GM21381 (cell line): ENCODE measurements around the gene CPEB4.

Source experiments
- ATAC-seq: cut with Tn5 transposase; IDR thresholded peaks from one replicate; pipeline ENCODE4 v1.9.1; 2021; ENCODE audit warnings: mild to moderate bottlenecking, moderate library complexity; ENCODE audit not compliant: unreplicated experiment

CPEB4 gene

DNA sequence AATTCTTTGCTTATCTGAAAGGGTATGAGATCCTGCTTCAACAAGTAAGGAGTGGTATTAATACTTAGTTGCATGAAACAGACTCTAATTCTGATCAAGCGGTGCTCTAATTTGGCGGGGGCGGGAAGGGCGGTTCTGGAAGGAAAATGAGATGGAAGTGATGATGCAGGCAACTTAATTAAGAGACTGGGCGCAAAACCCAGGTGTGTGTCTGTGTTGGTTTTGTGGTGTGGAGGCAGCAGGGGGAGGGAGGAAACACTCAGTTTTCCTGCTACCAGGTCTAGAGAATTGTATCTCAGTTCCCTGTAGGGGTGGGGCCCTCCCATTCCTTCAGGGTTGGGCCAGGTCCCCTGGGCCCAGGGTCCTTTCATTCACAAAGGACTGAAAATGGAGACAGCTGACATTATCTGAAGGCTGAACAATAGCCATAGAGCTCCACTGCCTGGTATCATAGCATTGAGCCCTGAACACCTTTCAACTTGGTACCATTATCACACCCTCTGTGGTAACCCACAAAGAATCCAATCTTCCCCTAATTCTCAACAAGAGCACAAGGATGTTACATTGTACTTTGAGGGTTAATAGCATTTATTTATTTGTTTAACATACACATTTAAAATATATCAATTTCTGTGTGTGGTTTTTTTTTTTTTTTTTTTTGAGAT lies 83.7 kb downstream of the CPEB4 start:
- no peak for ATAC-seq

DNA sequence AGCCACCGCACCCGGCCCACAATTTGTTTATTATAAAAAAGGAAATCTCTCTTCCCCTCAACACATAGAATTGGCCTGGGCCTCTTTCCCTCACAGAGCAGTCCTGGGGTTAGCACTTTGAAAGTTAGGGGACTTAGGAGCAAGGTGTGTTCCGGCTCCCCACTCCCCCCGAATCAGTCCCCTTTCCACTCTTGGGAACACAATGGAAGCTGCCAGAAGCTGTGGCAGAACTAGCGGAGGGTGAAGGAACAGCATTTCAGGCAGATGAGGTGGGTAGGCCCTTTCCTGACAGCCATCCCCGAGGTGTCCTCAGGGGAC lies 84.4 kb downstream of the CPEB4 start:
- no peak for ATAC-seq

DNA sequence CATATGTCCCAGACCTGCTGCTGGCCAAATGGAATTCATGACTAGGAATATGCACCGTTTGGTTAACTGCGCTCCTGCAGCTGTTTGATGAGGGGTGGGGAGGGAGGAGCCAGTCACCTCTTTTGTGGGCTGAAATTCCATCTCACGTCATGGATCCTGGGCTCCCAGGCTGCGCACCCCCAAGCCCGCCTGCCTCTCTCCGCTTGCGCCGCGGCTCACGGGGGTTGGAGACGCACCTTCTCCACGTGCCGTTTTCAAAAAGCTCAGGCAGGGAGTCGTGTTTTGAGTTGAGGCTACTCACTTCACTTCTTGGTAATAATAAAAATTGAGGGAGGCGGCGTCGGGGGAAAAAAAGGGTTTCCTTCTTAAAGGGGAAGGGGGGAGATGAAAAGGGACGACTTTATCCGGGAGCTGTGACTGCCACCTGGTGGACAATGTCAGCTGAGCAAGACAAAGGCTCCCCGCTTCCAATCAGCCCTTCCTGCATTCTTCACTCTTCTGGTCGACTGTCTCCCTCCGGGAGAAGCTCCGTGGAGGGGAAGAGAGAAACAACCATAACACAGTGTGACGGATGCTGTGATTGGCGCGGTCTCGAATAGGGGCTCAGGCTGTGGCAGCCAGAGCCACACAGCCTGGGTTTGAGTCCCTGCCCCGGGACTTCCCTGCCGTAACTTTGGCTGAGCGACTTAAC lies 84.9 kb downstream of the CPEB4 start:
- ATAC-seq, result peak; percentile 86

DNA sequence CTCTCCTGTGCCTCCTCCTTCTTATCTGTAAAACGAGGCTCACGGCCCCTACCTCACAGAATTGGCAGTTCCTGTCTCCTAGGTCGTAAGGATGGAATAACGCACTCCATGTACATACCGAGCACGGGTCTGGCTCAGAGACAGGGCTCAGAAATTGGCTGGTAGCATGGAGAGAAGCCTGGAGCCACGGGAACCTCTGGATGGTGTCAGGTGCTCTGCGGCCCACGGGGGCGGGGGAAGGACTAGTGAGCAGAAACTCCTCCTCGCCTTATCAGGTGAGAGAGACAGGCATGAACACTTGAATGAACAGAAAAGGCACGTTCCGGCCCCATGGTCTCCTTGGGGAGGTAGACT lies 85.4 kb downstream of the CPEB4 start:
- ATAC-seq, result no peak

DNA sequence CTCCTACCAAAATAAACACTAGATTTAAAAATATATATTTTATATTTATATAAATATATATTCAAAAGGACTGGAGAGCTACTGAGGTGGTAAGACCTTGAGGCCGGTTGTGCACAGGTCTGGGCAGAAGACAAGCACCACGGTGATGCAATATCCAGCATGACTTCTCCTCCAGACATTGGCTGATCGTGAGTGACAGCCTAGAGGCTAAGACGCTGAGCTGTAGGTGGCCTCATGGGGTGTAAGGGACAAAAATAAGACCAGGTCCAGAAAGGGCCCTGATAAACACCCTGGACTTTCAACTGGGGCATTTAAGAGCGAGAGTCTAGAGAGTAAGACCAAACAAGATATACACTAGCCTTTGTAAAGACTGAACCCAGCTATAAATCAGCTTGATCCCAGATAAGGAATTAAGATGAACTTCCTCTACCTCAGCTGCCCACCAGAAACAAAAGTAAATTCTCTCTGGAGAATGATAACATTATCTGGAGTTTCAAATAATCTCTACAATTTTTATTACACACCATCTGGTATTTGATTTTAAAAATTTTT lies 86.6 kb downstream of the CPEB4 start:
- ATAC-seq, result no peak

DNA sequence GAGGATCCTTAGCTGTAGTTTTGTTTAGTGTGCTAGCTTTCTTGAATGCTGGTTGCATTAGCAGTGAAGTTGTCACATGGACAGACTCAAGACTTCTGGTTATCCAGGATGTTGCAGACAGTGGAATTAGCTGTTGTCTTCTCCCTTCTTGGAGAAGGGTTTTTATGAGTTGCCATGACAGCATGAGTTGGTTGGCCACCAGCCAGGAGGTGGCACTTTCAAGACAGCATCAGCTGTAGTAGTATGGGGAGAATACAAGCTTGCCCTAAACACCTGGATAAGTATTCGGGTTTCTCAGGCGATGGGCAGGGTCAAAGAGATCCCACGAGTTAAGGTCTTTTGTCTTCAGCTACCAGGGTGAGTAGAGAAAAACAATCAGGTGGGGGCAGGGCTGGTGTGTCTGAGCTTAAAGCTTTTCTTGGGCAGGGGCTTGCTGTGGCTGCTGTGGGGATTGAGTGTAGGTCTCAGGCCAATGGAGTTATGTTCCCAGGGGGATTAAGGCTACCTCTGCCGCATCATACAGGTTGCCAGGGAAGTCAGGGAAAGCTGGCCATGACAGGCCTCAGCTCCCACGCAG lies 93.1 kb downstream of the CPEB4 start:
- ATAC-seq, result no peak

DNA sequence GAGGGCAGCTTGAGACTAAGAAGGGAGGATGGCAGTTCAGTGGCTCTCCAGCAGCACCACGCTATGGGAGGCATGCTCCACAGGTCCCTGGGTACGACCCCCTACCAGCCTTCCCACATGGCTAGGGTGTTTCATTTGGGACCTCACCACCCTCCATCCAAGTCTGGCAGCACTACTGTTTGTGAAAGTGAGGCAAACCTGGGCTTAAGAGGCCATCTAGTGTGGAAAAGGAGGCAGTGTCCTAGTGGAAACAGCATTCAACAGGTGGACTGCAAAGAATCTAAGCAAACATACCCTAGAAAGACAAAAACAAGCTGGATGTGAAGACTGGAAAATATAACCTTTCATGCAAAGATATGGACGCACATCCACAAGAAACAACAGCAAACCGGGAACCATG lies 96.1 kb downstream of the CPEB4 start:
- no peak for ATAC-seq

DNA sequence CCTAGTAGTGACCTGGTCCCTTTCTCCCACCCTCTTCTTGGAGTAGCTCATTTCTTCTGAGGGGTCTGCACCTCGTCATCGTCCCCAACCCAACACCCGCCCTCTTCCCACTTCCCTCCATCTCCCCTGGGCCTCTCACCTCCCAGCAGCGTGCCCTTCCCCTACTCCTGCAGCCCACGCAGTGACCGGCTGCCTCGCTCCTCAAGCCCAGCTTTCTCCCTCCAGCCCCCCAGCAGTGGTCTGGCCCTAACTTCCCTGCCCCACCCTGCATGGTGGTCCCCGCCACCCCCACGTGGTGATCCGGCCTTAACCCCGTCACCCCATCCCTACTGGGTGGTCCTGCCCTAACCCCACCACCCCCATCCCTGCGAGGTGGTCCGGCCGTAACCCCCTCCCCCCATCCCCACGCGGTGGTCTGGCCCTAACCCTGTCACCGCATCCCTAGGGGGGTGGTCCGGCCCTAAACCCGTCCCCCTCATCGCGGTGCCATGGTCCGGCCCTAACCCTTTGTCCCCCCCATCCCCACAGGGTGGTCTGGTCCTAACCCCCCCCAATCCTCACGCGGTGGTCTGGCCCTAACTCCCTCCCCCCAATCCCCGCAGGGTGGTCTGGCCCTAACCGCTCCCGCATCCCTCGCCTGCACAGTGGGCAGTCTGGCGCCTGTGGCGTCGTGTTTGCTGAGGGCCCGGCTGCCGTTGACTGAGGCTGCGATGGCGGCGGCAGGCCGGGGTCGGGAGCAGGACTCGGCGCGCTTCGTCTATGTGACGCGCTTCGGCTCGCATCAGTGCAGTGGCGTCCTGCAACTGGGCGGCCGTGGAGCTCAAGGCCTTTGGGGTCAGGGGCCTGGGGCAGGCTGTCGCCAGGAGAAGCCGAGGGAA lies 100.6 kb downstream of the CPEB4 start, which contains the start of gene C5orf47:
TSS of gene C5orf47 (plus strand) at position 617 of the 878 bp plus-strand sequence. CDS start at position 711, 94 bp downstream.
- ATAC-seq, result no peak

DNA sequence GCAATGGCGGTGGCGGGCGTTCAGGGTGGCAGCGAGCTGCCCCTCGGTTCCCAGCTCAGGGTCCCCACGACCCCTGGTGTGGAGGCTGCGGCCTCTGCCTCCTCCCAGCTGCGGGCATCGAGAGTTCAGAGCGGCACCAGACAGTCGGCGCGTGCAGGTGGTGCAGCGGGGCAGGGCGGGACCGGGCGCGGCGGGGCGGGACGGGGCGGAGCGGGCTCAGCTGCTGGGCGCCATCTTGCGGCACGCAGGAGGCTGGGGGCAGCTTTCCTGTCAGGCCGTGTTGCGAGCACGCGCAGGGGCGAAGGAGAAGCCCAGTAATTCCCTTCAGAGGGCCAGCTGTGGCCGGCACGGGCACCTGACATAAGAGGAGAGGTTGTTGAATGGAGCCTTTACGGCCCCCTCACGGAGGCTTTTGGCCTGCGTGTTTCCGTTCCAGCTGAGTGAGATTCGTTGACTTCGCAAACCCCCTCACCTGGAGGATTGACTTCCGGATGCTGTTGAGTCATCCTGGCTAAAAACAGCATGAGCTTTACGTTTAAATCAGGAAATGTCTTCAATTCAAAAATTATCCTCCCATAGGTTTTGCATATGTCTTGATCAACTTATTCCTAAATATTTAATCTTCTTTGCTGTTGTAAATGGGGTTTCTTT lies 101.4 kb downstream of the CPEB4 start:
- no peak for ATAC-seq

DNA sequence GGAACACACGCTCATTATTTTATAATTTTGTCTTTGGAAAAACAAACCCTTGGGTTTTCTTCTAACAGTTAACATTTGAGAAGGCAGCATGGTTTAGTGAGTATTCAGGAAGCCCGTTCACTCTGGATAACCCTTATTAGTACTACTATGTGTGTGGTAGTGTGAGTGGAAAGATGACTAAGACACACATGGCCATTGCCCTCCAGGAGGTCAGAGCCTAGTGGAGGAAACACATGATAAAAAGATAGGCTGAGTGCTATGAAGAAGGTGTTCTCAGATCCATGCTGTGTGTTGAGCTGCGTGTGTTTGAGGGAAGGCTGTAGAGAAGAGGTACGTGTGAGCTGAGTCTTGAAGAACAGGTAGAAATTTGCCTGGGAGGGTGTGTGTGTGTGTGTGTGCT lies 109.2 kb downstream of the CPEB4 start:
- ATAC-seq, result no peak

DNA sequence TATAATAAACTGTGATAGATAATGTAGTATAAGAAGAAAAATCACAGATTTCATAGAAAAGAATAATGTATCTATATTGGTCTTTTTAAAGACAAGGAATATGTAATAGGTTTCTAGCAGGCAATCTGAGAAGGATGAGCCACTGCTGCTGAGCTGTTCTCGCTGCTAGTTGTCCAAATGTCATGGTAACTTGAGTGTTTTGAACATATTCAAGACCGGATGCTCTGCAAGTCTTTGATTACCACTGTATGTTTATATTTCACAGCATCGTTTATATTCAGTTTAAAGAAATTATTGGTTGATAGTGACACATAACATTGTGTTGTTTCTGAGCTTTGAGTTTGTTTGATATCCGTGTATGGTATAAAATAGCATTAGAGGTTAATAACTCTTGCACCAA lies 110.4 kb downstream of the CPEB4 start:
- no peak for ATAC-seq

DNA sequence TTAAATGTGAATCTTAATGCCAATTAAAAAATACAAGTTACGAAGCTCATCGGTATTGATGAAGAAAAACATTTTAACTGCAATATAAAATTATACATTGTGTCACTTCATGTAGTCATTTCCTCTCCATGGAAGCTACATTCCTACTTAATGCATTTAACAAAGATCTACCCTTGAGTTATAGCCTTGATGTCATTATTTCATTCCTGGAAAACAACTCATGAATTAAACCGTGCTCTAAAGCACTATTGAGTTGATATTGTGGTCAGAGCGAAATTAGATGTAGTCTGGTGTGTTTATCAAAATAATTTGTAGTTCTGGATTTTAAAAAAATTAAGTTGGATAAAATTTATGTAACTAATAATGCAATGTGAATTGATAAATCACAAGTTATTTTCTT lies 111.9 kb downstream of the CPEB4 start:
- ATAC-seq, result no peak

DNA sequence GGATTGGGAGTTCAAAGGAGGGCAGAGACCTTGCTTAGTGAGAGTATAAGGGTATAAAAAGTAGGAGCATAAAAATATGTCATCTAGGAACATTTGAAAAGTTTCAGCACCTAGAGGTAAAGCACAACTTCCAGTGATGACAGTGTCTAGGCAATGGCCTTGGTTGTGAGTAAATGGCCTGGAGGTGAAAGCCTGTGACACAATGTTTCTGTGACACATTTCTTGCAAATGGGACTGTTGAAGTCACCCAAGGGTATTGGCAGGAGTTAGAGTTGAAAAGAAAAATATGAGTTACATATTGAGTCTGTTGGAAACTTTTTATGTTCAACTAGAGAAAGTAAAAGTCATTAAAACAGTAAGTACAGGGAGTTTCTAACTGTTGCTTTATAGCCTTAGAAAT lies 115.6 kb downstream of the CPEB4 start:
- ATAC-seq, result no peak

DNA sequence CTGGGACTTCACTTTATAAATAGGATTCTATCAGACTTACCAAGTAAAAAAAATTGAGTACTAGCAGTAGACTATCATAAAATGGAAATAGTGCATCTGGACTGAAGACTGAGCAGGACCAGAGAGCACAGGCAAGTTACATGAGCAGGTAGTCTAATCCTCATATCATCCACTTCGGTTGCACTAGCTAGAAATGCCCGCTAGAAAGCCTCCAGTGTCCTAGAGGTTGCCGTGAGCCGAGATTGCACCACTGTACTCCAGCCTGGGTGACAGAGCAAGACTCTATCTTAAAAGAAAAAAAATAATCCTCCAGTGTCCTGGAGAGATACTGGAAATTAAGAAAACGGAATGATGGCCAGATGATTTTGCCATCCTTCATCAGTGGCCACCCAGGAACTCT lies 120.8 kb downstream of the CPEB4 start:
- ATAC-seq, result no peak

DNA sequence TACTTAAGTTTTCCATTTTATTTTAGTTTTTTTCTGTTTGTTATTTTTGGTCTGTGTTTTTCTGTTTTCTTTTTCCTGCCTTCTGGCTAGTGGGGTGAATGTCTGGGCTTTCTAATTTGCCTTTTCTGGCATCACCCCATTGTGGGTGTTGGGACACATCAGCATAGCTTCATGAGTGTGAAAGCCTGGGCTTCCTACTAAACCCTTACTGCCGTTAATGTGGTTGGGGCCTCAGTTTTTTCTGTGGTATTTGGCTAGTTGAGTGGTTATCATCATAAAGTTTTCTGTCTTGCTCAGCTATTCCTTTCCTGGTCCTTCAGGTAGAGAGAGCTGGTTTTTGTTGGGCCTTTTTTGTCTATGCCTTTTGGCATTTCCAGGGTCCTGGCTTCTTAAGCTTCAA lies 122.2 kb downstream of the CPEB4 start:
- ATAC-seq, result no peak

DNA sequence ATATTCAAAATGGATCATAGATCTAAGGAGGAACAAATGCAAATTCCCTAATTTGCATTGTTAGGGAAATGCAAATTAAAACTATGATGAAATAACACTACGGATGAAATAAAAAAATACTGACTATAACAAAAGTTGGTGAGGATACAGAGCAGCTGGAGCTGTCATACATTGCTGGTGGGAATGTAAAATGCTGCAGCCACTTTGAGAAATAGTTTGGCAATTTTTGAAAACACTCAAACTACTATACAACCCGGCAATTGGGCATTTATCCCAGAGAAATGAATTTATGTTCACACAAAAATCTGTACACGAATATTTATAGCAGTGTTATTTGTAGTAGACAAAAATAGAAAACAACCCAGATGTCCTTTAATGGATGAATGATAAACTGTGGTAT lies 123.3 kb downstream of the CPEB4 start:
- no peak for ATAC-seq
